NCI-H1417 treated with DMSO at 0.1 percent for 48 hours (cell line): ENCODE data around the gene CNIH3.
A peak's percentile ranks its signal among the peaks of the same experiment; 100 is the strongest.

Source experiments
- DNase-seq: peaks from one replicate; lab custom pipeline; 2025; lab: John Stamatoyannopoulos, UW

CNIH3 gene

DNA sequence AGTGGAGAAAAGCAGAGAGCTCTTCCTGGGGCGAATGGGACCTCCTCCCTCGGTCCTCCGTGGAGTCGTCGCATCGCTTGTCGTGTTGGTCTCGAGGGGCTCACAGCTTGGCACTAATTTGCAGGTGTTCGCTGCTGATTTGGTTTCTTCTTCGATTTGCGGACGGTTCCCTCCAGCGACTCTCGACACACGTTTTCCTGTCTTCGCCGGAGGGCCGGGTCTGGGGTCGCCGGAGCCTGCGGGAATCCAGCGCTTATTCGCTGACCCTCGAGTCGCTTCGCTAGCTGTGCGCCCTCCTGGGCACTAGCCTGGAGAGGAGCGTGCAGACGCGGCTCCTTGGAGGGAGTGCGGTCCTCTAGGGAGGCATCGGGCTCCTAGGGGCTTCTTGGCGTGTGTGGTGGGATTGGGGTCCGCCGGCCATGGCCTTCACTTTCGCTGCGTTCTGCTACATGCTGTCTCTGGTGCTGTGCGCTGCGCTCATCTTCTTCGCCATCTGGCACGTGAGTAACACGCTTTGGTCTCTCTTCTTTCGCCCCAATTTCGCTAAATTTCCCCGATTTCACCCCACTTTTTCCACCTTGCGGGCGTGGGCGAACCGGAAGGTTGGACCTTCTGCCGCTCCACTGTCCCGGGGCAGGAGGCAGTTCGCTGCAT is 766 bp downstream of the CNIH3 start:
- DNase-seq = no peak

DNA sequence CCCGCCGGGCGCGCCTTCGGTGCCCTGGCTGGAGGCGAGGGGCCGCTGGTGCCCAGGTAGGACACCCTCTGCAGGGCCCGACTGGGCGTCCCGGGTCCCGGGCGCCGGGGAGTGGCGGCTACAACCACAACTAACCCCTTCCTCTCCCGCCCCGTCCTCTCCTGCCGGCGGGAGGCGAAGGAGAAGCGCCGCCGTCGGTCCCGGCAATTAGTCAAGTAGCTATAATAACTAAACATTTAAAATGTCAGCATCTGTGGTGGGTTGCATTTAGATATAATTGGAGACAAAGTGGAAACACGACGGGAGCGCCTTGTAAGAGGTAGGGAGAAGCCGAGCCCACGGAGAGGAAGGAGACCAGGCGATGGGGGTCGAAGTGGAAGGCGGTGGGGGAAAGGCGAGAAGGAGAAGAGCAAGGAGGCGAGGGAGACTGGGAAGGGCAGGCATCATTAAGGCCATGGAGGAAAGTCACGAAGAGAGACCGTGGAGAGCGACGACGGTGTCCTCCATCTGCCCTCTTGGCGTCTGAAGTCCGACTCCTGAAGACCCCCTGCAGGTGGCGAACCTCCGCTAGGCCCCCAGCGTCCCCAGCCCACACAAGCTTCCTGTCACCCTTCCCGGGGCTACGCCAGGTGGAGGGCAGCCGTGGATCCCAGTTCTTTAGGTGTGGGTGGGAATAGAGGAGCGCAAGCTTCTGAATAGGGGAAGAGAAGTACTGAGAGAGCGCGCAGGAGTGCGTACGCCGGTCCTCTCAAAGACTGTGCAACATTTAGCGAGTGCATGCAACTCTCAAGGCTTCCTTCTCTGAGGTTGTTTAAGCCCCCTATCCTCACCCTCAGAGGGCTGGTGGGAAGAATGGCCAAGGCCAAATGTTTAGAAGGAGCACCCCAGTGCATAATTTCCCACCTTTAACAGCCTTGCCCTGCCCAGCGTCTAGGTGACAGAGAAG is 1.6 kb downstream of the CNIH3 start:
- no peak for DNase-seq

DNA sequence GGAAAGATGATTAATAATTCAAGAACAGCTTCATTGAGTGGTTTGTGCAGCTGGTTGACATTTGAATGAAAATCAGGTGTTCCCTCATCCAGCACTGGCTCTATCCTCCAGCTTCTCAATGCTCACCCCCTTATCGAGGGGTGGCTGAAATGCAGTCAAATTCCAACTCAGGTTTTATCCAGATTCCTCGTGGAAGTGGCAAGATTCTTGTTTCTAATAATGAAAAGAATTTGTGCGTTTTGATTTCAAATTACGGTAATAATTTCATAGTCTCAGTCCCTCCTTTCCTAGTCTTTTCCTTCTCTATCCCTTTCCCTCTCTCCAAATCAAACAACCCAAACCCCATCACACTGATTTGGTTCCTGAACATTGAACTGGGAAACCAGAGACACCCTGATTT is 3.1 kb downstream of the CNIH3 start:
- no peak for DNase-seq

DNA sequence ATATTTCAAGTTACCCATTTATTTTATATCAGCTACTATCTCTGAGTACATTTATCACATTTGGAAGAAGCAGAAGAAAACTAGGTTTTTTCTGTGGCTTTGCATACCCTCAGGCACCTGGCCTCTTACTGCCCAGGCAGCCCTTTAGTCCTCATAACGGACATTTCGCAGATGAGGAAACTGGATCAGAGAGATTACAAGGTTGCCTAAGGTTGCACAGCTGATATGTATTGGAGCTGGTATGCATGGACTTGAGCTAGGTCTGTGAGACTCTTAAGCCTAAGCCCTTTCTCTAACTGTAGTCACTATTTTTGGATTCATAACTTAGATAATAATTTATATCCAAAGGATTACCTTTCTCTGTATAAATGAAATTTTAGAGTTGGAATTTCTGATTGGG is 4.0 kb downstream of the CNIH3 start:
- DNase-seq = no peak

GRCh38 chr1:224621813-224622682 is 5.9 kb downstream of the CNIH3 start:
- DNase-seq = peak; percentile 15

DNA sequence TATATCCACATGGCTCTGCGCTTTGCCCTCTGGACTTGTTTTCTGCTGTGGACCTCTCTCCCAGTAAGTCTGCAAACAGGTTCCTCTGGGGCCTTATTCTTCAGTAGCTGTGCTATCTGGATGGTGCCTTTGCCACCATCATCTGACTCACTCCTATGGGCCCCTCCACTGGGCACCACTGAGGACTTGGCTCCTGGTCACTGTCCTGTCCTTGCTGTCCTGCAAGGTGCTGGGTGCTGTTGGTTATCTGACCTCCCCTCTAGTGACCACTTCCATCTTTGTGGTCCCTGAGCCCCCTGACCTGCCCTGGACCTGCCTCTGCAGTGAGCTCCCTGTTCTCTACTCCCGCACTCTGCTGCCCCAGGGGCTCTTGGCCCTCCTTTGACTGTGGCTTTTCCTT is 6.7 kb downstream of the CNIH3 start:
- DNase-seq = no peak

GRCh38 chr1:224623310-224623714 is 7.2 kb downstream of the CNIH3 start:
- DNase-seq = no peak

- no peak for DNase-seq
These were observed 7.7 kb downstream of the CNIH3 start for GRCh38 chr1:224623743-224624333.

DNA sequence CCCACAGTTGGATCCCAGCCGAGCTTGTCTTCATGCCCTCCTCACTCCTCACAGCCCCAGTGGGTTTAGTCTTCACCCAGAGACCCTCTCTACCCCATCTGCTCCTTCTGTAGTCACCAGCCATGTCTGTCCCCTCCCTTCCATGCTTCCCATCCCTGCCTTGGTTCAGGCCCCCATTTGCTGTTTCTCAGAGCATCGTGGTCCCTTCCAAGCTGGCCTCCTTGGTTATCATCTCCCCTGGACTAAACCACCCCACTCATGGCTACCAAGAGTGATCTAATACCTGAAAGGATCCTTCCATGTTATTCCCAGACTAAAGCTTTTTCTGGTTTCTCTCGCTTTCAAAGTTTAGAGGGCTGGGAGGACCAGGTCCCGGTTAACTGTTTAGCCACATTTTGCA is 8.3 kb downstream of the CNIH3 start:
- no peak for DNase-seq

- DNase-seq = no peak
These were observed 9.9 kb downstream of the CNIH3 start for GRCh38 chr1:224626042-224626441.

- no peak for DNase-seq
These were observed 13.8 kb downstream of the CNIH3 start for GRCh38 chr1:224629965-224630364.

- DNase-seq = no peak
These were observed 15.5 kb downstream of the CNIH3 start for GRCh38 chr1:224631462-224632115.

DNA sequence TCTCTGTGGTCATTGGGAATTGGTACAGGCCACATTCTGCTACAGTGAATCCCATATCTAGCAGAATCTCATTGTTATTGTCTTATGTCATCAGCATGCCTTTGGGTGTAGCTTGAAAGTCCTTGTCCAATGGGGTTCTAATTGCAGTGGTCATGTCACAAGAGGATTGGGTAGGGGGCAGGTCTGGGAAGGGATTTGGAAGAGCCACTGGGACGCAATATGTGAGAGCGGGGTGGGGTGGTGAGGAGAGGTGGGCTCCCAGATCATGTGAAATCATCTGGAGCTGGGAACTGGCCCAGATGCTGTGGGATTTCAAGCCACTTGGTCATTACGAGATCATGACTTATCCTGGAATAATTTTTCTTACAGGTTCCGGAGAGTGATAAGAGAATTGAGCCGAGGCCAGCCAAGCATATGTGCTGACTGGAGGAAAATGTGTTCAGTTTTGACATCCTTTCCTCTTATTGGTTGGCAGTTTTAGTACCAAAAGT is 16.3 kb downstream of the CNIH3 start:
- no peak for DNase-seq

GRCh38 chr1:224632921-224633321 is 16.8 kb downstream of the CNIH3 start:
- DNase-seq = no peak

DNA sequence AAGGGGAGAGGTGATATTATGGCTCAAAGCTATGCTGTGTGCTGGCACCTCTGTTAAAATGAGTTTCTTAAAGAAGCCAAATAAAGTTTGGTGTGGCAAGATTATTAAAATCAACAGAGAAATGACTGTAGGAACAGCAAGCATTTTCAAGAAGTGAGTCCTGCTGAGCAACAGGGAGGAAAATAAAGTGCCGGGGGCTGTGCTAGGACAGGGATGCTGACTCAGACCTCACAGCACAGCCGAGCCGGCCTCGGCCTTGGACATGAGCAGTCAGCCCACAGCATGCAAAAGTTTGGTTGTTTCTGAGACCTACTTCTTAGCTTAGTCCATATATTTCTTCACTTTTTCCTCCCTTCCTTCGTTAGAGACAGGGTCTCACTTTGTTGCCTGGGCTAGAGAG is 19.2 kb downstream of the CNIH3 start:
- no peak for DNase-seq

GRCh38 chr1:224637515-224637914 is 21.4 kb downstream of the CNIH3 start:
- no peak for DNase-seq

DNA sequence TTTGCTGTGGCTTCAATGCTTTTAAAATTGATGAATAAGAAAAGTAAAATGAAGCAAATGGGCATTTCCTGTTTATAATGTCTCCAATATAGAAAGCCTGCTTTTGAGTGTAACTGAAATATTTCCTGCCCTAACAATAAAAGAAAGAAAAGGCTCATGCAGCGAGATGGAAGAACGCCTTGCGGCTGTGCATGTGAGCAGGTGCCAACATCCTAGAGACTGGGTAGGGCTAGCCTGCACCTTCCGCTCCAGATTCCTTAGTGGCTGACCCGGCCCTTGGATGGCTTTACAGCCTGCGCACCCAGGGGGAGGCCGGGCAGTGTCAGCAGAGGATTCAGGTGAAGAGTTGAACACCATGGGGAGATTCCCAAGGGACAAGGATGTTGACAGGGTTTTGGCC is 21.8 kb downstream of the CNIH3 start:
- DNase-seq = no peak

DNA sequence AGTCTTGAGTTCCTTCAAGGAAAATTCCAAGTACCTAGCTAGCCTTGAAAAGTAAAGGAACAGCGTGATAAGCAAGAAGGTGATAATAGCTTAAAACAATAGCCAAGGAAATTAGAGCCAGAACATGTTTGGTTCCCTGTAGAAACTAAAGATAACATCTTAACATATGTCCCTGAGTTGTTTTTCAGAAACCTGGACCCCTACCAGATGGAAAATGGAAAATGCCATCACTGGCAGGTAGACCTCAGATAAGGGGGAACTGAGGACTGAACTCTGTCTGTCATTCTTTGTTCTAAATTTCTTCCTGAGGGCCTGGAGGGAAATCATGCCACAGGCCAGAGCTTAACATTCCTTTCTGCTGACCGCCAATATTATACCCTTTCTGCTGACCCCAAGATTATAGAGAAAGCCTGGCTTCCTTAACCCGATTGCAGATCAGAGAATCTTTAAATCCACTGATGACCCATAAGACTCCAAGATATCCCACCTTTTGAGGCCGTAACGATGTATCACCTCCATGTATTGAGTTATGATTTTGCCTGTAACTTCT is 23.4 kb downstream of the CNIH3 start:
- no peak for DNase-seq

DNA sequence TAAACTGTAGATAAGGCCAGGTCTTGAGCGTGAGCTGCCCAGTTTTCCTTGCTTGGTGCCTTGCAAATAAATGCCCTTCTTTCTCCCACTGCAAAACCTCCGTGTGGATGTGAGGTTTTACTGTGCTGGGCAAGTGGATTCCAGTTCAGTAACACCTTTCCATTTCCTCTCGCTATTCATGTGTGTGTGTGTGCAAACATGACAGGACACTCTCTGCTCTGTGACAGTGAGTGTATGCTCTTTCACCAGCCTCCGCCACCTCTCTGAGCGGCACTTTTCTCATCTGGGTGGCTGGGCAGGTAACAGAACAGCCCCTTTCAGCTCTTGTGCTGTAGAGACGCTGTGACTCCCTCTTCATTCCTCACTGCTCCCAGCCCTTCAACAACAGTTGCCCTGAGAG is 23.9 kb downstream of the CNIH3 start:
- DNase-seq = no peak

DNA sequence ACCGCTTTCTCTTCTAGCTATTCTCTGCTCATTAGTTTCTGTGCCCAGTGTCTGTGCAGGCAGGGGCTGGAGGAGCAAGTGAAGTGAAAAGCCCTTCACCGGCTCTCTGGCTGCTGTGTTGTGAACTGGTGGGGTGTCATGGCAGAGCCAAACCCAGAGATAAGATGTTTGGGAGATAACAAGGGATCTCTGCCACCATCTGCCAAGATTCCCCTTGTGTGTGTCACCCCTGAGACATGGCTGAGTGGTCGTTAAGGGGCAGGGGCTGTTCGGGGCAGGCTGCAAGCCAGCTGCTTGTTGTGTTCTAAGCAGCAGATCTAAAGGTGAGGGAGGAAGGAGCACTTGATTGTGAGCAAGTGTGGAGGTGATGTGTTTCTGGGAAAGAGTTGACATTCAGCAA is 24.5 kb downstream of the CNIH3 start:
- no peak for DNase-seq

DNA sequence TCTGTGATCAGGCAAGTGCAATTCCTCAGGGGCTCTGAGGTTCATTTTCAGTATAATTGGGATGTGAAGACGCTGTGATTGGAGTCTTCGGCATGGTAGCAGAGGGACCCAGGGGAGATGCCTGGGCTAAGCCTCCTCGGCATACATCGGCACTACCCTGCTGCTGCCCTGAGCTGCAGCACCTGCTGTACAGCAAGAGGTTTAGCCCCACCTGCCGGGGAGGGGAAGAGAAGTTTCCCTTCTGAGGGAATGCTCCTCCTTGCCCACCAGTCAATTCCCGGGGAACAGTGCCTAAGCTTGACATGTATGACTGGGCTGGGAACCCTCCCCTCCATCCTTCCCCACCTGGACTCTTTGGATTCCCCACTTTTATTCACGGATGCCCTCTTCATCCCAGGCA is 24.9 kb downstream of the CNIH3 start:
- DNase-seq = no peak
